K562 (cell line): Measurements from ENCODE around the gene PLCD1. TPM values are rescaled to one million over a fixed set of nuclear protein-coding genes. Genes with fewer than 3 reads are reported as not detected.

Experiments used
- ARHGAP35 ChIP-seq: fragments of 450-650 bp; IDR thresholded peaks from 2 replicates; pipeline ENCODE4 v1.6.1; 2018; ENCODE audit not compliant: partially characterized antibody
- ARID4B ChIP-seq: sonication (generic); formaldehyde crosslinking; IDR thresholded peaks from 2 replicates; pipeline ENCODE4 v1.8.0; 2022; ENCODE audit warnings: mild to moderate bottlenecking, missing genetic modification reagents
- BHLHE40 ChIP-seq: IDR thresholded peaks from 2 replicates; pipeline ENCODE4 v1.6.1; 2011; ENCODE audit warnings: low read length, improper control_type of control experiment
- CAMTA2 ChIP-seq: fragments of 250-450 bp; sonication (Bioruptor Pico); conservative IDR thresholded peaks from 2 replicates; pipeline ENCODE4 v1.5.1; 2022
- CREM ChIP-seq: IDR thresholded peaks from 2 replicates; pipeline ENCODE4 v1.6.1; 2014; ENCODE audit warnings: antibody characterized with exemption, low read depth
- ELK1 ChIP-seq: sonication (generic); formaldehyde crosslinking; IDR thresholded peaks from 2 replicates; pipeline ENCODE4 v1.8.1; 2022; ENCODE audit warnings: missing genetic modification reagents
- ETS2 ChIP-seq: IDR thresholded peaks from 2 replicates; pipeline ENCODE4 v1.6.1; 2016; ENCODE audit warnings: borderline replicate concordance, missing genetic modification characterization, mild to moderate bottlenecking, moderate library complexity, missing compliant biosample characterization; ENCODE audit not compliant: poor library complexity, severe bottlenecking
- HLTF ChIP-seq: fragments of 450-650 bp; IDR thresholded peaks from 2 replicates; pipeline ENCODE4 v1.6.1; 2016
- LCOR ChIP-seq: sonication (generic); formaldehyde crosslinking; IDR thresholded peaks from 2 replicates; pipeline ENCODE4 v1.8.0; 2022; ENCODE audit warnings: mild to moderate bottlenecking, missing genetic modification reagents
- NEUROD1 ChIP-seq: fragments of 150-350 bp; IDR thresholded peaks from 2 replicates; pipeline ENCODE4 v1.6.1; 2014; ENCODE audit warnings: borderline replicate concordance, low read length, low read depth; ENCODE audit not compliant: partially characterized antibody
- NFYB ChIP-seq: IDR thresholded peaks from 2 replicates; pipeline ENCODE4 v1.6.1; 2011; ENCODE audit warnings: mild to moderate bottlenecking, moderate library complexity; ENCODE audit not compliant: insufficient read length; ENCODE audit errors: extremely low read depth
- POLR2A ChIP-seq: fragments of 450-650 bp; conservative IDR thresholded peaks from 2 replicates; pipeline ENCODE4 v1.6.1; 2016
- PRMT5 ChIP-seq: sonication (generic); formaldehyde crosslinking; IDR thresholded peaks from 2 replicates; pipeline ENCODE4 v1.5.0; 2020; ENCODE audit warnings: missing genetic modification reagents
- RBM17 ChIP-seq: fragments of 200-400 bp; formaldehyde crosslinking; IDR thresholded peaks from 2 replicates; pipeline ENCODE4 v1.6.1; 2017; ENCODE audit warnings: low read depth, mild to moderate bottlenecking, low read length, borderline replicate concordance
- SMAD4 ChIP-seq: fragments of 250-450 bp; sonication (Bioruptor Pico); conservative IDR thresholded peaks from 2 replicates; pipeline ENCODE4 v1.8.0; 2021; ENCODE audit warnings: inconsistent platforms, mild to moderate bottlenecking, moderate library complexity
- TCF3 ChIP-seq: sonication (generic); formaldehyde crosslinking; IDR thresholded peaks from 2 replicates; pipeline ENCODE4 v1.4.0; 2020; ENCODE audit warnings: mild to moderate bottlenecking, missing genetic modification reagents
- TSC22D4 ChIP-seq: fragments of 450-650 bp; IDR thresholded peaks from 2 replicates; pipeline ENCODE4 v1.6.1; 2016; ENCODE audit warnings: missing genetic modification characterization, missing biosample characterization, control low read depth
- ZBTB7A ChIP-seq: IDR thresholded peaks from 2 replicates; pipeline ENCODE4 v1.6.1; 2011; ENCODE audit warnings: low read depth, mild to moderate bottlenecking, low read length, moderate library complexity, borderline replicate concordance; ENCODE audit not compliant: control insufficient read depth
- ZBTB8A ChIP-seq: fragments of 450-650 bp; IDR thresholded peaks from 2 replicates; pipeline ENCODE4 v1.6.1; 2018; ENCODE audit warnings: mild to moderate bottlenecking, moderate library complexity; ENCODE audit not compliant: partially characterized antibody
- ZFP36 ChIP-seq: fragments of 150-350 bp; IDR thresholded peaks from 2 replicates; pipeline ENCODE4 v1.6.1; 2018; ENCODE audit warnings: low read length, low read depth; ENCODE audit not compliant: partially characterized antibody
- ZNF134 ChIP-seq: fragments of 250-450 bp; sonication (Bioruptor Pico); conservative IDR thresholded peaks from 2 replicates; pipeline ENCODE4 v1.4.0; 2020
- ZNF174 ChIP-seq: fragments of 250-450 bp; sonication (Bioruptor Pico); IDR thresholded peaks from 2 replicates; pipeline ENCODE4 v1.4.0; 2020; ENCODE audit warnings: mild to moderate bottlenecking
- ZNF23 ChIP-seq: fragments of 250-450 bp; sonication (Bioruptor Pico); IDR thresholded peaks from 2 replicates; pipeline ENCODE4 v1.4.0; 2020; ENCODE audit warnings: mild to moderate bottlenecking
- ZNF507 ChIP-seq: conservative IDR thresholded peaks from 2 replicates; pipeline ENCODE4 v1.6.1; 2017; ENCODE audit warnings: missing genetic modification characterization, missing compliant biosample characterization
- polyA plus RNA-seq, 8 experiments: library from polyadenylated mRNA; depleted of rRNA in 4 of 8; stranded (reverse) in 5 of 8; unstranded in 3 of 8; fragments of >200 nt; fragmentation: Nextera tagmentation in 2 of 8; fragmentation: Illumina TruSeq in 1 of 8; extraction: Ambion mirVana in 2 of 8; extraction: Trizol in 1 of 8; gene quantifications; 2 replicates each; pipeline versions ENCODE4 v1.2.1 to v1.2.3, GENCODE V29; 2011 to 2014; ENCODE audit warnings: inconsistent platforms in 1 of 8, missing spikeins in 1 of 8
- total RNA-seq, 7 experiments: library from RNA; depleted of rRNA in 6 of 7; stranded (reverse); fragments of >200 nt in 6 of 7; fragmentation: Illumina TruSeq in 2 of 7; extraction: Trizol in 2 of 7; gene quantifications; 2 replicates each; pipeline versions ENCODE4 v1.2.1 to v1.2.3, GENCODE V29; 2011 to 2021; ENCODE audit warnings: low replicate concordance in 1 of 7
- TF ChIP-seq, protein P1 (sequence below): fragments of 450-650 bp; IDR thresholded peaks from 2 replicates; pipeline ENCODE4 v1.6.1; 2016; ENCODE audit warnings: borderline replicate concordance

PLCD1 gene
- total and polyA plus RNA-seq, 9 of the 15 experiments (the other 6 are each of a cell fraction or from before 2014, with no cell fraction given) = 5.4 to 209 (median 116) TPM

DNA sequence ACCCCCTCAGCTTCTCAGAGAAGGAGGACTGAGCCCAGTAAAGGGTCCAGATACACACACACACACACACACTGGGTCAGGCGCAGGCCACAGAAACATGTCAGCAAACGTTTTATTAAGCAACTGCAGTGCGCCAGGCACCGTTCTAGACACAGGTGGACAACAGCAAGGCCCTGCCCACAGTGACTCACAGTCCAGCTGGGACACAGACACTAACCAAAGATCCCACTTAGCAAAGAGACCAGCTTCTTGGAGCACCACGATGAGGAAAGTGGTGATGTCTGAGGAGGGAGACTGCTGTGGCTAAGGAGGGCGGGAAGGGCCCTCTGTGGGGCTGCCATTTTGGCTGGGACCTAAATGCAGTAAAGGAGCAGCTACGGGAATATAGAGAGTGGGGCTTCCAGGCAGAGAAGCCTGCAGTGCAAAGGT, 41.7 kb downstream of the PLCD1 start (continued):
- TF ChIP-seq ARID4B (no peak), PRMT5 (no peak), CREM (0 out of 2 replicates have a peak, but pooled peaks have one; percentile 32), ZFP36 (no peak), ARHGAP35 (no peak), LCOR (0 out of 2 replicates have a peak, but pooled peaks have one; percentile 9), ELK1 (CRISPR knock-in tag) (no peak), TSC22D4 (tag) (no peak), ZNF507 (tag) (no peak), BHLHE40 (no peak), ZBTB7A (no peak), CAMTA2 (CRISPR knock-in tag) (no peak), ZNF23 (CRISPR knock-in tag) (no peak), ZBTB8A (no peak), ZNF134 (CRISPR knock-in tag) (no peak), SMAD4 (0 out of 2 replicates have a peak, but pooled peaks have one; percentile 66), POLR2A (no peak), HLTF (no peak), TCF3 (CRISPR knock-in tag) (no peak), NEUROD1 (no peak), ETS2 (tag) (no peak), ZNF174 (CRISPR knock-in tag) (no peak), RBM17 (no peak), NFYB (no peak)
- TF ChIP-seq, protein P1, sequence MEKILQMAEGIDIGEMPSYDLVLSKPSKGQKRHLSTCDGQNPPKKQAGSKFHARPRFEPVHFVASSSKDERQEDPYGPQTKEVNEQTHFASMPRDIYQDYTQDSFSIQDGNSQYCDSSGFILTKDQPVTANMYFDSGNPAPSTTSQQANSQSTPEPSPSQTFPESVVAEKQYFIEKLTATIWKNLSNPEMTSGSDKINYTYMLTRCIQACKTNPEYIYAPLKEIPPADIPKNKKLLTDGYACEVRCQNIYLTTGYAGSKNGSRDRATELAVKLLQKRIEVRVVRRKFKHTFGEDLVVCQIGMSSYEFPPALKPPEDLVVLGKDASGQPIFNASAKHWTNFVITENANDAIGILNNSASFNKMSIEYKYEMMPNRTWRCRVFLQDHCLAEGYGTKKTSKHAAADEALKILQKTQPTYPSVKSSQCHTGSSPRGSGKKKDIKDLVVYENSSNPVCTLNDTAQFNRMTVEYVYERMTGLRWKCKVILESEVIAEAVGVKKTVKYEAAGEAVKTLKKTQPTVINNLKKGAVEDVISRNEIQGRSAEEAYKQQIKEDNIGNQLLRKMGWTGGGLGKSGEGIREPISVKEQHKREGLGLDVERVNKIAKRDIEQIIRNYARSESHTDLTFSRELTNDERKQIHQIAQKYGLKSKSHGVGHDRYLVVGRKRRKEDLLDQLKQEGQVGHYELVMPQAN = no peak
